Measurements from ENCODE around the gene ADAMTS2.

ADAMTS2 gene

GRCh38 chr5:179131886-179132585 lies 213.2 kb downstream of the ADAMTS2 start:
- Mint-ChIP-seq H3K36me3 (no peaks in the 10 kb centered on the region), H3K27ac (no peak overlapping the region), H3K9me3 (peaks cover 0 to 5% of the 10 kb centered on the region in 2 donors), H3K4me1 (no peaks in the 10 kb centered on the region), H3K4me3 (no peak overlapping the region), H3K27me3 (no peaks in the 10 kb centered on the region)
- ATAC-seq (replicated peaks) (no peak), DNase-seq (no peak)

GRCh38 chr5:179131321-179131835 lies 213.9 kb downstream of the ADAMTS2 start:
- Mint-ChIP-seq H3K27me3 (peaks cover 0 to 6% of the 10 kb centered on the region in 2 donors), H3K4me1 (no peaks in the 10 kb centered on the region), H3K9me3 (peaks cover 0 to 5% of the 10 kb centered on the region in 2 donors), H3K4me3 (no peak overlapping the region), H3K27ac (no peak overlapping the region), H3K36me3 (no peaks in the 10 kb centered on the region)
- no peak for DNase-seq
- no peak for ATAC-seq (replicated peaks)

GRCh38 chr5:179130101-179130681 lies 215.1 kb downstream of the ADAMTS2 start:
- no peak for DNase-seq
- ATAC-seq (replicated peaks): no peak
- peaks cover 0 to 4% of the 10 kb centered on the region in 2 donors for H3K9me3 Mint-ChIP-seq

GRCh38 chr5:179129607-179130071 lies 215.6 kb downstream of the ADAMTS2 start:
- Mint-ChIP-seq H3K4me1 (peaks cover 0 to 1% of the 10 kb centered on the region in 2 donors), H3K27me3 (peaks cover 0 to 7% of the 10 kb centered on the region in 2 donors), H3K36me3 (no peaks in the 10 kb centered on the region), H3K9me3 (peaks cover 0 to 2% of the 10 kb centered on the region in 2 donors), H3K27ac (no peak overlapping the region), H3K4me3 (no peak overlapping the region)
- ATAC-seq (replicated peaks) (no peak), DNase-seq (no peak)

More at GRCh38 chr5:179130101-179130681, 215.1 kb downstream of the ADAMTS2 start:
- Mint-ChIP-seq H3K4me1 (peaks cover 0 to 1% of the 10 kb centered on the region in 2 donors), H3K4me3 (no peak overlapping the region), H3K36me3 (no peaks in the 10 kb centered on the region), H3K27ac (no peak overlapping the region), H3K27me3 (peaks cover 0 to 7% of the 10 kb centered on the region in 2 donors)

- DNase-seq (no peak), ATAC-seq (replicated peaks) (no peak)
- H3K4me3 Mint-ChIP-seq: no peak overlapping the region
- no peaks in the 10 kb centered on the region for H3K36me3 Mint-ChIP-seq
- H3K4me1 Mint-ChIP-seq: peaks cover 0 to 1% of the 10 kb centered on the region in 2 donors
- peaks cover 0 to 7% of the 10 kb centered on the region in 2 donors for H3K27me3 Mint-ChIP-seq
- no peak overlapping the region for H3K27ac Mint-ChIP-seq
- H3K9me3 Mint-ChIP-seq: no peaks in the 10 kb centered on the region
Measured at GRCh38 chr5:179128976-179129375, 216.3 kb downstream of the ADAMTS2 start.

GRCh38 chr5:179128041-179128365 lies 217.3 kb downstream of the ADAMTS2 start:
- no peaks in the 10 kb centered on the region for H3K36me3 Mint-ChIP-seq
- H3K9me3 Mint-ChIP-seq: no peaks in the 10 kb centered on the region
- H3K27me3 Mint-ChIP-seq: peaks cover 0 to 7% of the 10 kb centered on the region in 2 donors
- H3K4me1 Mint-ChIP-seq: peaks cover 0 to 1% of the 10 kb centered on the region in 2 donors
- H3K4me3 Mint-ChIP-seq: no peak overlapping the region
- ATAC-seq (replicated peaks) (no peak), DNase-seq (no peak)
- H3K27ac Mint-ChIP-seq: no peak overlapping the region

GRCh38 chr5:179127136-179128040 lies 217.9 kb downstream of the ADAMTS2 start:
- Mint-ChIP-seq H3K4me3 (no peak overlapping the region), H3K36me3 (no peaks in the 10 kb centered on the region), H3K27ac (no peak overlapping the region), H3K9me3 (no peaks in the 10 kb centered on the region), H3K27me3 (peaks cover 0 to 7% of the 10 kb centered on the region in 2 donors), H3K4me1 (peaks cover 0 to 1% of the 10 kb centered on the region in 2 donors)
- DNase-seq (no peak), ATAC-seq (replicated peaks) (no peak)

GRCh38 chr5:179126506-179126991 lies 218.7 kb downstream of the ADAMTS2 start:
- Mint-ChIP-seq H3K4me3 (no peak overlapping the region), H3K9me3 (peaks cover 0 to under 1% of the 10 kb centered on the region in 2 donors)

GRCh38 chr5:179125789-179126505 lies 219.3 kb downstream of the ADAMTS2 start:
- H3K27ac Mint-ChIP-seq: no peak overlapping the region
- no peaks in the 10 kb centered on the region for H3K36me3 Mint-ChIP-seq
- no peak overlapping the region for H3K4me3 Mint-ChIP-seq
- H3K9me3 Mint-ChIP-seq: peaks cover 0 to 4% of the 10 kb centered on the region in 2 donors
- DNase-seq: no peak
- H3K27me3 Mint-ChIP-seq: peaks cover 0 to 7% of the 10 kb centered on the region in 2 donors
- no peak for ATAC-seq (replicated peaks)
- H3K4me1 Mint-ChIP-seq: peaks cover 0 to 1% of the 10 kb centered on the region in 2 donors

More at GRCh38 chr5:179126506-179126991, 218.7 kb downstream of the ADAMTS2 start:
- DNase-seq (no peak), ATAC-seq (replicated peaks) (no peak)
- Mint-ChIP-seq H3K27ac (no peak overlapping the region), H3K4me1 (peaks cover 0 to 1% of the 10 kb centered on the region in 2 donors), H3K27me3 (peaks cover 0 to 7% of the 10 kb centered on the region in 2 donors), H3K36me3 (no peaks in the 10 kb centered on the region)

- DNase-seq (no peak), ATAC-seq (replicated peaks) (no peak)
- Mint-ChIP-seq H3K9me3 (peaks cover 2 to 4% of the 10 kb centered on the region in 2 donors), H3K4me3 (no peak overlapping the region), H3K27ac (no peak overlapping the region), H3K4me1 (peaks cover 0 to 1% of the 10 kb centered on the region in 2 donors), H3K27me3 (peaks cover 0 to 7% of the 10 kb centered on the region in 2 donors), H3K36me3 (no peaks in the 10 kb centered on the region)
Measured at GRCh38 chr5:179124853-179125788, 220.1 kb downstream of the ADAMTS2 start.

- no peak for DNase-seq
- Mint-ChIP-seq H3K36me3 (no peaks in the 10 kb centered on the region), H3K4me1 (peaks cover 0 to 1% of the 10 kb centered on the region in 2 donors), H3K4me3 (no peak overlapping the region), H3K9me3 (peaks cover 4 to 7% of the 10 kb centered on the region in 2 donors), H3K27me3 (peaks cover 0 to 7% of the 10 kb centered on the region in 2 donors), H3K27ac (no peak overlapping the region)
- ATAC-seq (replicated peaks): no peak
Measured at GRCh38 chr5:179124273-179124852, 220.9 kb downstream of the ADAMTS2 start.

- DNase-seq: no peak
- no peak overlapping the region for H3K27ac Mint-ChIP-seq
Measured at GRCh38 chr5:179123491-179124272, 221.6 kb downstream of the ADAMTS2 start.

More at GRCh38 chr5:179123491-179124272, 221.6 kb downstream of the ADAMTS2 start:
- peaks cover 0 to 7% of the 10 kb centered on the region in 2 donors for H3K27me3 Mint-ChIP-seq
- H3K4me1 Mint-ChIP-seq: peaks cover 0 to 1% of the 10 kb centered on the region in 2 donors
- peaks cover 4 to 7% of the 10 kb centered on the region in 2 donors for H3K9me3 Mint-ChIP-seq
- no peak for ATAC-seq (replicated peaks)
- H3K36me3 Mint-ChIP-seq: no peaks in the 10 kb centered on the region
- H3K4me3 Mint-ChIP-seq: no peak overlapping the region
